H1 (cell line): Measurements from ENCODE around the gene CD300H. TPM values are rescaled to one million over a fixed set of nuclear protein-coding genes. Genes with fewer than 3 reads are reported as not detected.

Experiments used
- RNF2 ChIP-seq: fragments of 200-900, 300-1000 bp; sonication (generic); IDR thresholded peaks from 2 replicates; pipeline ENCODE4 v1.7.1; 2016; ENCODE audit warnings: borderline replicate concordance, low read depth, mild to moderate bottlenecking, antibody characterized with exemption, low read length; ENCODE audit not compliant: poor library complexity, severe bottlenecking; ENCODE audit errors: missing control alignments
- polyA plus RNA-seq, 7 experiments: library from polyadenylated mRNA; depleted of rRNA in 3 of 7; stranded (reverse) in 5 of 7; unstranded in 2 of 7; fragments of >200 nt in 5 of 7; fragments of 200-250 nt in 2 of 7; gene quantifications; 1 replicate in 5 of 7; 2 replicates in 1 of 7; 4 replicates in 1 of 7; pipeline versions ENCODE4 v1.2.1 to v1.2.3, GENCODE V29; 2011 to 2013; ENCODE audit warnings: missing spikeins in 2 of 7, mixed read lengths in 2 of 7
- total RNA-seq: library from RNA; stranded (reverse); fragmentation: NEBNext Ultra II Directional; extraction: Animal tissue kit (Norgen Biotek cat#: 25700); gene quantifications from 2 replicates; pipeline ENCODE4 v1.2.1, GENCODE V29; 2021

Gene CD300H
- total and polyA plus RNA-seq, 2 of the 8 experiments (the other 6 are each of a cell fraction or from before 2014, with no cell fraction given) = not detected

GRCh38 chr17:74544991-74545842 is 22.1 kb downstream of the CD300H start (continued):
- no peak for TF ChIP-seq RNF2
